Measurements from ENCODE around the gene HSPB8.

The HSPB8 gene

DNA sequence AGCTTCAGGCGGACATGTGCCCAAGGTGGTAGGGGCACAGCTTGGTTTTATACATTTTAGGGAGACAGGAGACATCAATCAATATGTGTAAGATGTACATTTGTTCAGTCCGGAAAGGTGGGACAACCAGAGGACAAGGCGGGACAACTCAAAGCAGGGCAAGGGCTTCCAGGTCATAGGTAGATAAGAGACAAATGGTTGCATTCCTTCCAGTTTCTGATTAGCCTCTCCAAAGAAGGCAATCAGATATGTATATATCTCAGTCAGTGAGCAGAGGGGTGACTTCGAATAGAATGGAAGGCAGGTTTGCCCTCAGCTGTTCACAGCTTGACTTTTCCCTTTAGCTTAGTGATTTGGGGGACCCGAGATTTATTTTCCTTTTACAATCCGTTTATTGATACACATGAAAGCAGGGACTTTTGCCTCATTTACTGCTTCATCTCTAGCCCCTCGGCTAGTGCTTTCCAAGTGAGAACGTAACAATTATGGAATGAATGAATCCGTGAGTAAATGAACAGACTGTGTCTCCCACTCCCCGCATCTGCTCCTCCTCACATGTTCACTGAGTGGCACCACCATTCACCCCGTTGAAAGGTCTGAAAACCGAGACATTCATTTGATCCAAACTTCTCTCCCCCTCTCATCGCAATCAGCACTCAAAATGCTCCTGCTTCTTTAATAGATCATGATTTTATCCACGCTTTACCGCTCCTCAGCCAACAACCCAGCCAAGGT is 6.9 kb upstream of the HSPB8 start:
- DNase-seq = no peak

- no peak for DNase-seq
These were observed 3.6 kb upstream of the HSPB8 start for GRCh38 chr12:119175081-119175480.

GRCh38 chr12:119176267-119177055 is 2.3 kb upstream of the HSPB8 start:
- DNase-seq = peak; percentile 32

GRCh38 chr12:119177056-119177325 is 1.7 kb upstream of the HSPB8 start:
- no peak for DNase-seq

DNA sequence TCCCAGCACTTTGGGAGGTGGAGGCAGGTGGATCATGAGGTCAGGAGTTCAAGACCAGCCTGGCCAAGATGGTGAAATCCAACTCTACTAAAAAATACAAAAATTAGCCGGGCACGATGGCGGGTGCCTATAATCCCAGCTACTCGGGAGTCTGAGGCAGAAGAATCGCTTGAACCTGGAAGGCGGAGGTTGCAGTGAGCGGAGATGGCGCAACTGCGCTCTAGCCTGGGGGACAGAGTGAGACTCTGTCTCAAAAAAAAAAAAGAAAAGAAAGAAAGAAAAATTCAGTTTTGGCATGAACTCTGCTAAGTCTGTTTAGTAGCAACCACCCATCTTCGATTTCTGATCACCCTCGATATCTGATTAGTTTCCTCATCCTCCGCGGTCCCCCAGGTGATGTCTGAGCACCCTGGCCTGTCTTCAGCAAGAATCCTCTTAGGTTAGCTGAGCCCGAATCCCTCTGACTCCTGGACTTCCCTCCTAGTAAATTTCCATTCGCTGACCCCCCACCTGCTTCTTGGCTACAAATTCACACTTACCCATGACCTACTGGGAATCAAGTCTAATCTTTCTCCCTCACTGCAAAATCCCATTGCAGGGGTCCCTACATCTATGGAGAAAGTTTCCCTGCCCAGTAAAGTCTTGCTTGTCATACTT is 879 bp upstream of the HSPB8 start:
- no peak for DNase-seq

GRCh38 chr12:119179335-119180021 is 747 bp downstream of the HSPB8 start:
- DNase-seq = no peak

GRCh38 chr12:119180380-119181040 is 1.8 kb downstream of the HSPB8 start:
- no peak for DNase-seq

GRCh38 chr12:119181202-119181601 is 2.5 kb downstream of the HSPB8 start:
- no peak for DNase-seq

- no peak for DNase-seq
These were observed 3.2 kb downstream of the HSPB8 start for GRCh38 chr12:119181944-119182343.

GRCh38 chr12:119182701-119183493 is 4.2 kb downstream of the HSPB8 start:
- no peak for DNase-seq

DNA sequence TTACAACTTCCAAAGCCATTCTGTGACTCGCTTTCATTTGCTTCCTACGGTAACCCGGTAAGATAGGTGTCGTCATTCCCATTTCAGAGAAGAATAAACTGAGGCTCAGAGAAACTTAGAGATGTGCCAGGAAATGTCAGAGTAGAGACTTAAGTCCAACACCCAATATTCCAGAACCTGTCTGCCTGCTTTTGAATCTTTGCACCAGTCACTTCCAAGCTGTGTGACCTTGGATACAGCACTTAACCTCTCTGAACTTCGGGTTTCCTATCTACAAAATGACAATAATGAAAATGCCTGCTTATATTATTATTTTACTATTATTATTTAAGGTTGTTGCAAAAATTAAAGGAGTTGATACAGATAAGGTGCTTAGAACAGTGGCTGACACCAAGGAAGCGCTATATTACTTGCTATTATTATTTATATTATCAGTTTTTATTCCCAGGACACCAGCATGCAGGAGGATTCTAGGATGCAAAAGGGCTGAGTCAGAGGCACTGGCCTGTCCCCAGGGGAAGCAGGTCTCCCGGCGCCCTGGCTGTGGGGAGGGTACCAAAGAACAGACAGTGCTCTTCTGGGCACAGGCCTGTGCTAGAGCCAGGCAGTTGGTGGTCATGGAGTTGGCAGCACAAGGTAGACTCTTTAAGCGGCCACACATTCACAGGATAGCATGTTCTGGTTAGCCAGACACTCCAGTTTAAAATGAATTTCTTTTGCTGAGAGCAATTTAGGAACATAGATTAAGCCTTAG is 5.4 kb downstream of the HSPB8 start:
- no peak for DNase-seq

- DNase-seq = no peak
These were observed 16.5 kb downstream of the HSPB8 start for GRCh38 chr12:119195256-119195655.

GRCh38 chr12:119198440-119198839 is 19.7 kb downstream of the HSPB8 start:
- DNase-seq = no peak

- DNase-seq = no peak
These were observed 21.9 kb downstream of the HSPB8 start for GRCh38 chr12:119200601-119201000.

DNA sequence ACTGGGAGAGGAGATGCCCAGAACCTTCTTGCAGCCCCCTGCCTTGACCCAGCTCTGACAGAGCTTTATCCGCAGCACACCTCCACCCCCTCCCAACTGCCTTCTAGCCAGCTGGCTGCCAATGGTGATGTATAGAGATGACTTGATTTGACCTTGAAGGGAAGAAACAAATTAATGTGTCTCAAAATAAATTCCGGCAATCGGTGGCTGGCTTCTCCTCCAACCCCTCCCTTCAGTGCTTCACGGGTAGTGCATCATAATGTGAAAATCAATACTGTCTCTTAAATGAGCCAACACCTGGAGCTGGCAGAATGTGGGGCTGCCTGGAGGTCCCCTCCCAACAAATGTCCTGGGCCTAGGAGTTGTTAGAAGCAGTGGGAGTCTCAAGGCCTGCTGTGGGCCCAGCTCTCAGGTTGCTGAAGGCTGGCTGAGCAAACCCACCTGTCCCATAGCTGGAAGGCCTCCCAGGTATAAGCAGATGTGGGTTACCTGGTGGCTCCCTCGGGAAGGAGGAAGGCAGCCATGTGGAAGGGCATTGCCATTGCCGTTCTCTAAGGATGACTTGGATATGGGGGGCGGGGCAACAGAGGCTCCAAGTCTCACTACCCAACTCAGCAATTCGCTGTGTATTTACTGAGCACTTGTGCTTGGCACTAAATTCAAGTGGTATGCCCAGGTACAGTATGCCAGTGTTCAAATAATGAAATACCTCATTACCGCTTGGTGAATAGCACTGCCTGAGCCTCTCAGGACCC is 23.2 kb downstream of the HSPB8 start:
- peak; percentile 91 for DNase-seq

DNA sequence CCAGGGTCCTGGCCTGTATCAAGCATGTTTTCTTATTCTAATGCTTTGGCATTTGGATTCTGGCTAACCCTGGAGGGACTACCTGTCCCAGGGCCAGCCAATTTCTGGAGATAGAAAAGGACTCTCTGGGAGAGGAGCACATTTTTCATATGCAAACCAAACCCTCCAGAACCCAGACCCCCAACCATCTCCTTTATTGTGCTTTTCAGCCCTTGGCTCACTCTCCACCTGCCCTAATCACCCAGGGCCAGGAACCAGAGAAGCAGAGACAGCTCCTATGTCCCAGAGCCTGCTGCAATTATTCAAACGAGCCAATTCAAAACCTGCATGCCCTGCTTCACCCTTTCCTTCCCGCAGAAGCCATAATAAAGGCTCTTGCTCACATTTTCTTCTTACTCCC is 23.8 kb downstream of the HSPB8 start:
- no peak for DNase-seq

DNA sequence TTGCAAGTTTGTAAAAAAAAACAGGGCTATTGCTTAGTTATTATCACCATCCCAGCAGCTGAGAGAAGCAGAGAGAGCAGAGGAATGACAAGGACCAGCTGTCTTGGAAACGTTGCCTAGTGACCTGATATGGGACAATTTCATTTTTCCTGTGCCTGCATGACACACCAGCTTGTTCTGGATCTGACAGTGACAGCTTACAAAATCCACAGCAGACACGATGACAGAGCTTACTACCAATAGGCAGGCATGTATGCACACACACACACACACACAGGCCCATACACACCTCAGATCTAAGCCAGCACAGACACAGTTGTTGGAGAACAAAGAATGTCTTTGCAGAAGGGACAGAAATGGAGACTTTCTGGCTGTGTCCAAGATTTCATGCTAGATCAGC is 25.4 kb downstream of the HSPB8 start:
- no peak for DNase-seq

GRCh38 chr12:119204671-119205285 is 26.0 kb downstream of the HSPB8 start:
- DNase-seq = no peak

DNA sequence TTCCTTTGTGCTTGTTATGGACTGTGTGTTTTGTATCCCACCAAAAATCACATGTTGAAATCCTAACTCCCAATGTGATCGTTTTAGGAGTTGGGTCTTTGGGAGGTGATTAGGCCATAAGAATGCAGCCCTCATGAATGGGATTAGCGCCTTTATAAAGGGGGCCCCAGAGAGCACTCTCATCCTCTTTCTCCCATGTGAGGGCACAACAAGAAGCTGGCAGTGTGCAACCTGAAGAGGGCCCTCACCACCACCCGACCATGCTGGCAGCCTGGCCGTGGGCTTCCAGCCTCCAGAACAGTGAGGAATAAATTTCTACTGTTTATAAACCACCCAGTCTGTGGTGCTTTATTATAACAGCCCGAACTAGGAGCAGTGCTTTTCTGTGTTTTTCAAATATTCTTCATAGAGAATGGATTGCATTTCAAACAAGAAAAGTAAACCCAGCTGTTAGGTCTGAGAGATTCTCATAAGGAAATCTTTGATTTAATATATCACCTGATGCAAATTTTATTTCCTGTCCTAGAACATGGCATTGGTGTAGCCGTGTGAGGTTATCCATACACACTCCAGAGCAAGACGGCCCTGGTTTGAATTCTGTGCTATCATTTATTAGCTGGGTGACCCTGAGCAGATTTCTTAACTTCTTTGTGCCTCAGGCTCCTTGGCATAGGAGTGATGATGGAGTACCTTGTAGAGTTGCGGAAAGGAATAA is 27.8 kb downstream of the HSPB8 start:
- DNase-seq = no peak

Measured in NCI-H345 (cell line).